Pancreas (tissue), 10 donors: Measurements from ENCODE around the gene FFAR1. TPM values are rescaled to one million over a fixed set of nuclear protein-coding genes. Genes with fewer than 3 reads are reported as not detected.

Experiments
- ATAC-seq, 4 donors: fragments of 200-7000 bp; cut with Tn5 transposase; one replicate each; pipeline versions ENCODE4 v1.8.0 to v1.9.1; 2020; ENCODE audit warnings: mild to moderate bottlenecking in 4 of 4, moderate library complexity in 4 of 4
- DNase-seq, 6 donors: peaks; one replicate each; pipeline ENCODE4 v3.0.0-alpha.2; 2020
- FAIRE-seq: peaks from 2 replicates; lab custom pipeline; 2012; peaks lifted over from hg19 to GRCh38; lab: Jason Lieb, UNC
- H3K27ac ChIP-seq, 4 donors: fragments of 200-600 bp; sonication (generic); 1 replicate in 3 of 4; 2 replicates in 1 of 4; pipeline versions ENCODE4 v1.5.0 to v1.8.0; 2020
- H3K27me3 ChIP-seq, 4 donors: fragments of 200-600 bp; one replicate each; pipeline ENCODE4 v1.8.0; 2021
- H3K36me3 ChIP-seq, 3 donors: fragments of 200-600 bp; sonication (generic) in 1 of 3; one replicate each; pipeline versions ENCODE4 v1.5.0 to v1.8.0; 2020 to 2021
- H3K4me1 ChIP-seq, 3 donors: fragments of 200-600 bp; one replicate each; pipeline ENCODE4 v1.8.0; 2021
- H3K4me3 ChIP-seq, 4 donors: fragments of 200-600 bp; sonication (generic) in 2 of 4; one replicate each; pipeline versions ENCODE4 v1.5.0 to v1.8.0; 2020 to 2021
- H3K9me3 ChIP-seq, 4 donors: fragments of 200-600 bp; one replicate each; pipeline ENCODE4 v1.8.0; 2021
- CTCF ChIP-seq, 4 donors: fragments of 200-600 bp; sonication (generic) in 3 of 4; IDR thresholded peaks; one replicate each; pipeline versions ENCODE4 v1.5.0 to v1.8.0; 2021; ENCODE audit warnings: antibody characterized with exemption in 4 of 4
- WGBS, 2 donors: extraction: QIAGEN DNeasy Blood & Tissue Kit; methylation state at CpG; one replicate each; pipeline ENCODE4 v1.1.7; 2013; 5-methylcytosine and 5-hydroxymethylcytosine counted together
- intact Hi-C, 3 donors: fragments of 100-400 bp; cut with DNase I; formaldehyde crosslinking; loops; one replicate each; pipeline versions ENCODE4 v1.11.1 to v1.14.2; 2022
- polyA plus RNA-seq, 2 donors: library from polyadenylated mRNA; stranded (reverse); fragments of 200-250 nt; gene quantifications; one replicate each; pipeline ENCODE4 v1.2.3, GENCODE V29; 2013
- total RNA-seq, 6 donors: library from RNA; stranded (reverse); fragmentation: NEBNext Ultra II Directional in 4 of 6; extraction: Animal tissue kit (Norgen Biotek cat#: 25700) in 4 of 6; gene quantifications; one replicate each; pipeline versions ENCODE4 v1.2.1 to v1.2.4, GENCODE V29; 2021 to 2023
- donor health status: healthy with polysubstance abuse.
- donor health status: DM: no; HTN: no; CAD: no; lungs with moderate emphysema.
- donor health status: DM: no; HTN: no; CAD: no.
- donor health status: control.
- donor health status: control.
- donor health status: Bipolar disorder and iron deficiency.
- donor health status: DM: yes; HTN: yes; CAD: no.
- donor health status: DM: no; HTN: no; CAD: no.
- donor health status: DM: no; HTN: no; CAD: no.
- donor health status: DM: yes; HTN: yes; CAD: no.

Gene FFAR1
- total and polyA plus RNA-seq, 8 donors = 0.60 to 30.1 (median 2.6) TPM

DNA sequence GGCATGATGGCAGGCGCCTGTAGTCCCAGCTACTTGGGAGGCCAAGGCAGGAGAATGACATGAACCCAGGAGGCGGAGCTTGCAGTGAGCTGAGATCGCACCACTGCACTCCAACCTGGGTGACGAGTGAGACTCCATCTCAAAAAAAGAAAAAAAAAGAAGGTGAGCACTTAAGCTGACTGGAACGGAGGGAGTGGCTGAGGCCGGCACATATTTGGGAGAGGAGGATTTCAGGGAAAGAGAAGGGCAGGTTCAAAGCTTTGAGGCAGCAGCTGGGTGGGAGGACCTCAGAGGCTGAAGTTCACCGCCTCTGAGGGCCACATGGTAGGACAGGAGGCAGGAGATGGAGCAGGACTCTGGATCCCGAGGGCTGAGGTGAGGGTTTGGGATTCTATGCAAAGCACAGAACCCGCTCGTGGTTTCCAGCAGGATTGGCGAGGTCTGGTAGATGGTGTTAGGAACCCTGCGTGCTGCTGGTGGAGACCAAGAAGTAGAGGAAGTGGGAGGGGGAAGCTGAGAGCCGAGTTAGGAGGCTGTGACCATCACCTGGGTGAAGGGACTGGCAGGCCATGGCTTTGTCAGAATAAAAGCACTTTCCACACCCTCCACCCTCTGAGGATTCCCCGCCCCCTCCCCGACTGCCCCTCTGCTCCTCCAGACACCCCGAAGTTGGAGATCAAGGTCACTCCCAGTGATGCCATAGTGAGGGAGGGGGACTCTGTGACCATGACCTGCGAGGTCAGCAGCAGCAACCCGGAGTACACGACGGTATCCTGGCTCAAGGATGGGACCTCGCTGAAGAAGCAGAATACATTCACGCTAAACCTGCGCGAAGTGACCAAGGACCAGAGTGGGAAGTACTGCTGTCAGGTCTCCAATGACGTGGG is 10.4 kb upstream of the FFAR1 start:
- intact Hi-C loops = no loop called here
- FAIRE-seq (no peak), DNase-seq (no peak), ATAC-seq (no peak)
- H3K4me1 ChIP-seq = no peaks in the 10 kb centered on the region
- no peaks in the 10 kb centered on the region for H3K9me3 ChIP-seq
- H3K27me3 ChIP-seq = no peaks in the 10 kb centered on the region
- no peak overlapping the region for H3K27ac ChIP-seq
- H3K36me3 ChIP-seq = no peaks in the 10 kb centered on the region
- no peak for TF ChIP-seq CTCF (IDR thresholded peaks at IDR 0.05)
- 63 to 76% methylated on average over 24 to 25 of the region's 25 CpGs for WGBS, 2 donors
- H3K4me3 ChIP-seq = no peak overlapping the region

GRCh38 chr19:35337984-35338296 is 9.8 kb upstream of the FFAR1 start:
- DNase-seq = no peak
- no peak overlapping the region for H3K27ac ChIP-seq
- H3K4me3 ChIP-seq = no peak overlapping the region
- no peak for TF ChIP-seq CTCF (IDR thresholded peaks at IDR 0.05)
- 69 to 77% methylated on average over 13 of the region's 13 CpGs for WGBS, 2 donors
- no peaks in the 10 kb centered on the region for H3K4me1 ChIP-seq
- no peak for FAIRE-seq
- ATAC-seq = no peak
- no peaks in the 10 kb centered on the region for H3K27me3 ChIP-seq
- no peaks in the 10 kb centered on the region for H3K9me3 ChIP-seq
- intact Hi-C loops = no loop called here
- no peaks in the 10 kb centered on the region for H3K36me3 ChIP-seq

DNA sequence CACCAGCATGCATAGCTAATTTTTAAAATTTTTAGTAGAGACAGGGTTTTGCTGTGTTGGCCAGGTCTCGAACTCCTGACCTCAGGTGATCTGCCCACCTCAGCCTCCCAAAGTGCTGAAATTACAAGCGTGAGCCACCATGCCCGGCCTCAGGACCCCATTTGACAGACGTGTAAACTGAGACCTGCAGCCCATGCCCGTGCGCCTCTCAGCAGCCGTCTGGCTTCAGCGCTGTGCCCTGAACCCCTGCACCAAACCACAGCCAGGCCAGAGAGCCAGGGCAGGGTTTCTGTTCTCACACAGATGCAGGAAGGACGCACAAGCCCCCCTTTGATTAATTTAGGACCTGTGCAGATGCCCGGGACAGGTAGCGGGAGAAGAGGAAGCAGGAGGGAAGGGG is 7.3 kb upstream of the FFAR1 start:
- H3K4me1 ChIP-seq = no peaks in the 10 kb centered on the region
- intact Hi-C loops = loop anchor here in 1 of 3 donors (10.0 kb wide), 1 partner anchor 134 kb away; no protein-coding TSS in a partner anchor
- H3K27ac ChIP-seq = no peak overlapping the region
- ATAC-seq = no peak
- DNase-seq = no peak
- WGBS, 2 donors = 70 to 85% methylated on average over 11 of the region's 11 CpGs
- FAIRE-seq = no peak
- no peaks in the 10 kb centered on the region for H3K27me3 ChIP-seq
- no peaks in the 10 kb centered on the region for H3K36me3 ChIP-seq
- no peak overlapping the region for H3K4me3 ChIP-seq
- H3K9me3 ChIP-seq = no peaks in the 10 kb centered on the region
- TF ChIP-seq CTCF (IDR thresholded peaks at IDR 0.05) = no peak

DNA sequence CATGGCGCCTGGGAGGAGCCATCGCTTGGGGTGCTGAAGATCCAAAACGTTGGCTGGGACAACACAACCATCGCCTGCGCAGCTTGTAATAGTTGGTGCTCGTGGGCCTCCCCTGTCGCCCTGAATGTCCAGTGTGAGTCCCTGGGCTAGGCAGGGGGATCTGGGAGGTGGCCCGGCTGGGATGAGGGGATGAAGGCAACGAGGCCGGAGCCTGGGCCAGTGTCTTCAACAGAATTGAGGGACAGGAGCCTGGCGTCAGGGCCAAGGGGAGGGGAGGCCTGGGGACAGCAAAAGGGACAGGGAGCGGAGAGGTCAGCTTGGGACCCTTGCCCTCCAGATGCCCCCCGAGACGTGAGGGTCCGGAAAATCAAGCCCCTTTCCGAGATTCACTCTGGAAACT is 6.7 kb upstream of the FFAR1 start:
- 74 to 78% methylated on average over 16 of the region's 16 CpGs for WGBS, 2 donors

More for the DNA sequence above, 6.7 kb upstream of the FFAR1 start:
- no peak for DNase-seq
- Histone ChIP-seq H3K27ac (no peak overlapping the region), H3K9me3 (no peaks in the 10 kb centered on the region), H3K36me3 (no peaks in the 10 kb centered on the region), H3K27me3 (no peaks in the 10 kb centered on the region), H3K4me1 (no peaks in the 10 kb centered on the region), H3K4me3 (no peak overlapping the region)
- no peak for TF ChIP-seq CTCF (IDR thresholded peaks at IDR 0.05)
- FAIRE-seq = no peak
- intact Hi-C loops = loop anchor here in 1 of 3 donors (10.0 kb wide), 1 partner anchor 134 kb away; no protein-coding TSS in a partner anchor
- ATAC-seq = no peak
